GM18520 (cell line): ENCODE results near the gene PHF20.
"Not testable (repeated sequence)": the region's sequence is repeated elsewhere in the genome, so short reads cannot be mapped to it uniquely, and the experiment has no call there.

Experiments
- ATAC-seq: cut with Tn5 transposase; IDR thresholded peaks from one replicate; pipeline ENCODE4 v1.9.1; 2021; ENCODE audit not compliant: unreplicated experiment

PHF20 gene

GRCh38 chr20:35776513-35777101 lies 4.8 kb downstream of the PHF20 start:
- ATAC-seq = no peak

DNA sequence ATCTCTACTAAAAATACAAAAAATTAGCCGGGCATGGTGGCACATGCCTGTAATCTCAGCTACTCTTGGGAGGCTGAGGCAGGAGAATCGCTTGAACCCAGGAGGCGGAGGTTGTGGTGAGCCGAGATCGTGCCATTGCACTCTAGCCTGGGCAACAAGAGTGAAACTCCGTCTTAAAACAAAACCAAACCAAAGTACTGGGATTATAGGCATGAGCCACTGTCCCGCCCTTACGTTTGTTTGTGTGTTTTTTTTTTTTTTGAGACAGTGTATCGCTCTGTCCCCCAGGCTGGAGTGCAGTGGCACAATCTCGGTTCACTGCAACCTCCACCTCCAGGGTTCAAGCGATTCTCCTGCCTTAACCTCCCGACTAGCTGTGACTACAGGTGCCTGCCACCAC lies 12.0 kb downstream of the PHF20 start:
- ATAC-seq = not testable (repeated sequence)

- ATAC-seq = not testable (repeated sequence)
Measured at GRCh38 chr20:35785541-35785940, 13.7 kb downstream of the PHF20 start.

DNA sequence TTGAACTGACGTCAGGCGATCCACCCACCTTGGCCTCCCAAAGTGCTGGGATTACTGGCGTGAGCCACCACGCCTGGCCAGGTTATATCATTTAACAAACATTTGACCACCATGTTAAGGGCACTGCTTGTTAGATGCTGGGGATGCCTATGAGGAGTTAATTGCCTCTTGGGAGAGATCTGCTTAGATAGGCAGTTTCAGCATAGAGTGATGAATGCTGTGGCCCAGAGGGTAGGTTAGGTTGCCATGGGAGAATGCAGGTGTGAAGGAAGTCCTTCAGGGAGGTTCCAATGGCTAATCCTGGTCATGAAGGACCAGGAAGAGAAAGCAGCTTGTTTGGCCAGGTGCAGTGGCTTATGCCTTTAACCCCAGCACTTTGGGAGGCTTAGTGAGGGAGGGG lies 17.0 kb downstream of the PHF20 start:
- ATAC-seq = no peak

DNA sequence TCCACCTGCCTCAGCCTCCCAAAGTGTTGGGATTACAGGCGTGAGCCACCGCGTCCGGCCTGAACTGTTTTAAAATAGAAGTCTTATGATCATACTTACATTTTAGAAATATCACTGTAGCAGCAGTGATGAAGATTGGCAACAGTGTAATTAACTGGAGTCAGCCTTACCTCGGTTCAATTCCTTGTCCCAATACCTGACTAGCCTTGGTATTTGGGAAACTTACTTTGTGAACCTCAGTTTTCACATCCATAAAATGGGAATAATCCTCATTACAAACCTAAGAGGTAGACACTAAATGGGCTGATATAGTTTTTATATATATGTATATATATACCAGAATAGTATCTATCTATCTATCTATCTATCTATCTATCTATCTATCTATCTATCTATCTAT lies 19.3 kb downstream of the PHF20 start:
- ATAC-seq = no peak

DNA sequence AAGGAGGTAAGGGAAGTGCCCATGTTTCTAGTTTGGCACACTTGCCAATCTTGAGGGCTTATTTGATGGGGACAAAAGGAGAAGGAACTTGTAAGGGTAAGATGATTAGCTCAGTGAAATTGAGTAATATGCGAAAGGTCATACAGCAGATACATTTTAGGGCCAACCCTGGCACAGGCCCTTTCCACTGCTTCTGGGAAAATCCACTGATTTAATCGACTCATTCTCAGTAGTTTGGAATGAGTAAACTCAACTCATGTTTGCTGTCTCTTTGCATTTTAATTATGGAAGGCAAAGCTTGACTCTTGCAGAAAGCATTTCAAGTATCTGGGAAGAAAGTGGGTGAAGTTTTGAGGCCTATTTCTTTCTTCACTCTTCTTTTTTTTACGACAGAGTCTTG lies 20.0 kb downstream of the PHF20 start:
- ATAC-seq = no peak

GRCh38 chr20:35792740-35793139 lies 20.9 kb downstream of the PHF20 start:
- ATAC-seq = no peak

DNA sequence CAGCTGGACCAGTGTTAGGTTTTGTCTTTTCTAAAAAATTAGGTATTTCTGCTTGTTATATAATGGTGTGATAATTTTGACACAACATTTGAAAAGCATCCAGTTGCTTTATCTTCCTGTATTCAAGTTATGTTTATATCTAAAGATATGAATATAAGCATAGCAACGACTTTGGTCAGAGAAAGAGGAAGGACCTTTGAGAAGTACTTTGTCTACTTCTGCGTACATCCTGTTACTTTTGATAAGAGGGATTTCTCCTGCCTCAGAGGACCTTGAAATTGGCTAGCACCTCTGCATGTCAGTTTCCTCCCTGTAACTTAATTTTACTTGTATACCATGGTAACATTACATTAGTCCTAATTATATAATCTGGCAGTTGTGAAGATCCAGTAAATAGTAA lies 24.8 kb downstream of the PHF20 start:
- ATAC-seq = no peak

DNA sequence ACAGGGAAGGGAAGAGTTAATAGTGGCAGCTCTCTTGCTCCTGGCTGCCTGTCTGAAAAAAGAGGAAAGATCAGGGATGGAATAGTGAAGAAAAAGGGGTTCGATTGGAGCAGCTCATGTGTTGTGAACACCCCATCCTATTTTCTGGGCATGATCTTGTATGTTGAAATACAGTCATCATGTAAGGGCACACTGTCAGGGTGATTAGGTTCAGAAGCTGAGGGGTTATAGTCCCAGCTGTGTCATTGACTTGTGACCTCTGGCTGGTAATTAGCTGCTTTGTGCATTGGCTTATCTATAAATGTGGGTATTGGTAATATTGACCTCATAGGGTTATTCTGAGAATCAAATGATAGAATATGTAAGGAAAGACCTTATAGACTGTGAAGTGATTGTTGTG lies 30.1 kb downstream of the PHF20 start:
- ATAC-seq = no peak

- ATAC-seq = no peak
Measured at GRCh38 chr20:35806075-35806474, 34.3 kb downstream of the PHF20 start.

DNA sequence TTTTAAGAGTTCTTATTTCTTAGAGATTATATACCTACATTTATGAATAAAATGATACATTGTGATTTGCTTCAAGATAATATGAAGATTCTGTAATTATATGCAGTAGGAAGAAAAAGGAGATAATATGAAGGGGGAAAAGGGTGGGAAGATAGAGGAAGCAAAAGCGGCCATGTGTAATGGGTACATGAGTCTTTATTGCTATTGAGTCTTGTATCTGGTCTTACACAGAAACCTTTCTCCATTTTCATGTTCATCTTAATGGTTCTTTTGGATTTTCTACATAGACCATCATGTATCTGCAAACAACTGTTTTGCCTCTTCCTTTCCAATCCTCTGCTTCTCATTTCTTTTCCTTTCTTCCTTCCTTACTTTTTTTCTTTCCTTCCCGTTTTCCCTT lies 36.1 kb downstream of the PHF20 start:
- ATAC-seq = no peak

GRCh38 chr20:35820715-35821114 lies 48.9 kb downstream of the PHF20 start:
- no peak for ATAC-seq

- ATAC-seq = no peak
Measured at GRCh38 chr20:35821807-35822242, 50.0 kb downstream of the PHF20 start.

- ATAC-seq = no peak
Measured at GRCh38 chr20:35823147-35823546, 51.3 kb downstream of the PHF20 start.

DNA sequence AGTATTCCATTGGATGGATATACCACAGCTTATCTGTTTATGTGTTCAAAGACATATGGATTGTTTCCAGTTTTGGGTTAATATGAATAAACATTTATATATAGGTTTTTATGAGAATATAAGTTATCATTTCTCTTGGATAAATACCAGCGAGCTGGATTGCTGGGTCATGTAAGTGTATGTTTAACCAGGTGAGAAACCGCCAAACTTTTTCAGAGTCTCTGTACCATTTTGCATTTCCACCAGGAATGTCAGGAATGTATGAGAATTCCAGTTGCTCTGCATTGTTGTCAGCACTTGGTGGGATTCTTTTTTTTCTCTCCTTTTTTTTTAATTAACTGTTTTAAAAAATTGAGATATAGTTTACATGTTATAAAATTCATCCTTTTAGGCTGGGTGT lies 52.1 kb downstream of the PHF20 start:
- ATAC-seq = no peak

- ATAC-seq = no peak
Measured at GRCh38 chr20:35826397-35826998, 54.7 kb downstream of the PHF20 start.

GRCh38 chr20:35828434-35828833 lies 56.6 kb downstream of the PHF20 start:
- no peak for ATAC-seq

- no peak for ATAC-seq
Measured at GRCh38 chr20:35828916-35829315, 57.1 kb downstream of the PHF20 start.

DNA sequence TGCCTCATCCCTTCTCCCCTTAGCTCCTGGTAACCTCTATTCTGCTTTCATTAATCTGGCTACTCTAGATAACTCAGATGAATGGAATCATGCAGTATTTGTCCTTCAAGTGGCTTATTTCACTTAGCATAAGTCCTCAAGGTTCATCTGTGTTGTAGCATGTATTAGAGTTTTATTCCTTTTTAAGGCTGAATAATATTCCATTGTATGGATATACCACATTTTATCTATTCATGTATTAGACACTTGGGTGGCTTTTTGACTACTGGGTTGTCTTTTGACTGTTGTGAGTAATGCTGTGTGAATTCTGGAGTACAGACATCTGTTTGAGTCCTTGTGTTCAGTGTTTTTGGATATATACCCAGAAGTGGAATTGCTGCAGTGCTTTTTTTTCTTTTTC lies 58.4 kb downstream of the PHF20 start:
- no peak for ATAC-seq

- ATAC-seq = no peak
Measured at GRCh38 chr20:35831029-35831428, 59.2 kb downstream of the PHF20 start.

- no peak for ATAC-seq
Measured at GRCh38 chr20:35831971-35832370, 60.2 kb downstream of the PHF20 start.

- ATAC-seq = no peak
Measured at GRCh38 chr20:35833241-35833640, 61.4 kb downstream of the PHF20 start.

DNA sequence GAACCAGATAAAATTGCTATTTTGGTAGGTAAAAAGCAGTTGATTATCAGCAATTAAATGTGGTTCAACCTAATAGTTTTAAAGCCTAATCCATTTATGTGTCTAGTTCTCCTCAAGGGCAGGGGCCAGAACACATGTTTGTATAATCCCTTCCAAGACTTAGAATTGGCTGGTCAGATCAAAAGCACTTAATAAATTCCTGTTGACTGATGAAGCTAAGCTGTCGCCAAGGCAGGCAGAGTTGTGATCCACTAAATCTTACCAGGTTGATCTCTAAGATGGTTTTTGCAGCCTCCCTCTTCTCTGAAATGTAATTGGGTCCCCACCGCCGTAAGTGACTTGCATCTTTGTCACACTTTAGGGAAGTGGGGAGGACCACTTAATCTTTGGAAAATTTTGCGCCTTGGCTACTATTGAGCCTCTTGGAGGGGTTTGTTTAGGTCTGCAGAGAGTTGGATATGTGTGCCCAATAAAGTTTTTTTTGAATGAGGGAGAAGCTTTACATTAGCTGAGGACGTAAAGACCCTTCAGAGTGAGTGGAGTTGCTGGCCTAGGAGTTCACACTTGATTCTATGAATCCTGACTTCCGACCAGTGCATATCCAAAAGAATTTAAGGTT lies 65.9 kb downstream of the PHF20 start:
- ATAC-seq = no peak
